ENCODE results near the gene LAMC3.

GRCh38 chr9:131138676-131139075 lies 129.7 kb downstream of the LAMC3 start:
- TF ChIP-seq CTCF (IDR thresholded peaks at IDR 0.05) (no peak), POLR2AphosphoS5 (IDR thresholded peaks at IDR 0.05) (no peak)
